Measurements from ENCODE around the gene SCD5.

Gene SCD5

GRCh38 chr4:82630079-82630478 lies 168.5 kb downstream of the SCD5 start:
- no peak for DNase-seq (ENCODE audit: low read depth)

DNA sequence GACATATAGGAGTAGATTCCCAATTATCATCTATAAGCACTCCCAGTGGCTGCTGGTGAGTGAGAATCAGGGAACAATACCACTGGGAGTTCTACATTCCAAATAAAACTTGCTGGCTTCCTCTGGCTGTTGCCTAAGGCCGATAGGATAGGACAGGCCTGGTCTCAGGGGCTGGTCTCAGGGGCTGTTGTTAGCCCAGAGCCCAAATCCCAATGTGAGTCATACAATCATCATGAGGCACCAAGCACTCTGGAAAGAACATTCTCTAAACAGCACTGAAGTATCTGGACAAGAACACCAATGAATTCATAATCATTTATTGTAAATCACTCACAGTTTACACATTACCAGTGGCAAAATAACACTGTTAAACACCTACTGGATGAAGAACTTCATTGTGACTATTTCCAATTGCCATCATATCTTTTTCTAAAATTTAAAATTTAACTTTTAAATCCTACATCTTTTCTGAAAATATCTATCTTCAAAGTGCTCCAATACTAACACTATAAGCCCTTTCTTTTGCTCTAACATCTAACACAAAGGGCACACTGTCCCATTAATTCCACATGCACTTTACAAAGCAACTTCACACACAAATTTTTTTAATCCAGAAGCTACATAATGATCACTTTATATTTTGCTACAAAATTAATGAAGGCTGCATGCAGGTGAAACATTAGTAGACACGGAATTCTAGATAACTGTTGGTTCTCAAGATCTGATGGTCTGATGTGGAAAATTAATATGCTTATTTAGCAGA lies 169.2 kb downstream of the SCD5 start:
- no peak for DNase-seq (ENCODE audit: low read depth)

GRCh38 chr4:82626251-82626868 lies 172.2 kb downstream of the SCD5 start:
- DNase-seq (ENCODE audit: low read depth) = no peak

GRCh38 chr4:82624819-82625218 lies 173.8 kb downstream of the SCD5 start:
- no peak for DNase-seq (ENCODE audit: low read depth)

- DNase-seq (ENCODE audit: low read depth) = no peak
These were observed 175.4 kb downstream of the SCD5 start for GRCh38 chr4:82623121-82623683.

GRCh38 chr4:82621251-82621650 lies 177.3 kb downstream of the SCD5 start:
- no peak for DNase-seq (ENCODE audit: low read depth)

- no peak for DNase-seq (ENCODE audit: low read depth)
These were observed 178.4 kb downstream of the SCD5 start for GRCh38 chr4:82620126-82620735.

GRCh38 chr4:82618103-82618720 lies 180.4 kb downstream of the SCD5 start:
- DNase-seq (ENCODE audit: low read depth) = no peak

- no peak for DNase-seq (ENCODE audit: low read depth)
These were observed 183.7 kb downstream of the SCD5 start for GRCh38 chr4:82614838-82615449.

DNA sequence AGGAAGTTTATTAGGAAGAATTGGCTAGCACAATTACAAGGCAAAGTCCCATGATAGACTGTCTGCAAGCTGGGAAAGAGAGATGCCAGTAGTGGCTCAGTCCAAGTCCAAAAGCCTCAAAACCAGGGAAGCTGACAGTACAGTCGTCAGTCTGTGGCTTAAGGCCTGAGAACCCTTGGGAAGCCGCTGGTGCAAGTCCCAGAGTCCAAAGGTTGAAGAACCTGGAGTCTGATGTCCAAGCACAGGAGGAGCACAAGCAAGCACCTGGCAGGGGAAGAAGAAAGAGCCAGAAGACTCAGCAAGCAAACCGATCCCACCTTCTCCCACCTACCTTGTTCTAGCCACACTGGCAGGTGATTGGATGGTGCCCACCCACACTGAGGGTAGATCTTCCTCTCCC lies 185.5 kb downstream of the SCD5 start:
- no peak for DNase-seq (ENCODE audit: low read depth)

DNA sequence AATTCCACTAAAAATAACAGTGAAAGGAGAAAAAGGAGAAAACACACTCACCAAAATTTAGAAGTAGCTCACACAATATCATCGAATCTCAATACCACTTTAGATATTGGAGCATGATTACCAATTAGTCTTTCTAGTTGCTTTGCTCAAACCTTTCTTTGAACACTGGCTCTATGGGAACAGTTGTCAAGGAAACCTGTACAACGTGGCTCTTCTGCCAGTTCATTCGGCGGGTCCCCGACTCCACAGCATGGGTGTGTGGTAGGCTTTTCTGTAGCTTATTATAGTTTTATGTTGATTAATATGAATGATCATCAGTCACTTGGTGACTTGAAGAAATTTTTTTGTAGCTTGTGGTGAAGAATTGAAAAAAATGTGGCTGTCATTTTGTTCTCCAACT lies 186.6 kb downstream of the SCD5 start:
- no peak for DNase-seq (ENCODE audit: low read depth)

DNA sequence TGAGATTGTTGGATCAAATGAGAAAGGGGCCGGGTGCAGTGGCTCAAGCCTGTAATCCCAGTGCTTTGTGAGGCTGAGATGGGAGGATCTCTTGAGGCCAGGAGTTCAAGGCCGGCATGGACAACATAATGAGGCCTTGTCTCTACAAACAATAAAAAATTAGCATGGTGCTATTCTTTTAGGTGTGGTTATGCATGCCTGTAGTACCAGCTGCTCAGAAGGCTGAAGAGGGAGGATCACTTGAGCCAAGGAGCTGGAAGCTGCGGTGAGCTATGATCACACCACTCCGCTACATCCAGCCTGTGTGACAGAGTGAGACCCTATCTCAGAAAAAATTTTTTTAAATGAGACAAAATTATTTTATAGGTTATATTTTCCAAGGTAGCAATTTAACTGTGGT lies 187.1 kb downstream of the SCD5 start:
- DNase-seq (ENCODE audit: low read depth) = no peak

DNA sequence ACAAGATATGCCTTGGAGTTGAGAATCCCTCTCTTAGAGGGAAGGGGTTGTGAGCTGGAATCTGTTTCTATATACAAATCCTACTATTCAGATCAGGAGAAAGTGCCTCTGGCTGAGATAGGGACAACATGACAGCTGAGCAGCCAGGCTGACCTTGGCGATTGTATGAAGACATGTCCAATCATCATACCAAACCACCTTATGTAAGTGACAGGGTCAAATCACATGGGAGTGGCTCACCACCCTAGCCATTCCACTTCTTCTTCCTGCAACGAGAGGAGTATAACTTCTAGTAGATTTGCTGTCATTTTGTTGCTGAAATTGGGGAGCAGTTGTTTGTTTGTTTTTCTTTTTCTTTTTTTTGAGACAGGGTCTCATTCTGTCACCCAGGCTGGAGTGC lies 188.6 kb downstream of the SCD5 start:
- no peak for DNase-seq (ENCODE audit: low read depth)

- DNase-seq (ENCODE audit: low read depth) = no peak
These were observed 192.0 kb downstream of the SCD5 start for GRCh38 chr4:82606622-82607021.

DNA sequence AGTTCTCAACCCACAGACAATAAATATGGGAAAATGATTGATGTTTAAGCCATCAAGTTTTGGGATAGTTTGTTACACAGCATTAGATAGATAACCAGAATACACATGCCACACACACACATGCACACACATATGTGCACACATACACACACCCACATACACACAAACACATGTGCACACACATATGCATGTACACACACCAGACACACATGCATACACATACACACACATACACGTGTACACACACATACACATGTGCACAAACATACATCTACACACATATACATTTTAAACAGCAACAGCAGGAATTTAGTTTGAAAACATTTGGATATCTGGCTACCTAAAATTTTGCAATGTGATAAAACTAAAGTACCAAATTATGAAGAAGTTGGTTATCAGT lies 194.1 kb downstream of the SCD5 start:
- no peak for DNase-seq (ENCODE audit: low read depth)

DNA sequence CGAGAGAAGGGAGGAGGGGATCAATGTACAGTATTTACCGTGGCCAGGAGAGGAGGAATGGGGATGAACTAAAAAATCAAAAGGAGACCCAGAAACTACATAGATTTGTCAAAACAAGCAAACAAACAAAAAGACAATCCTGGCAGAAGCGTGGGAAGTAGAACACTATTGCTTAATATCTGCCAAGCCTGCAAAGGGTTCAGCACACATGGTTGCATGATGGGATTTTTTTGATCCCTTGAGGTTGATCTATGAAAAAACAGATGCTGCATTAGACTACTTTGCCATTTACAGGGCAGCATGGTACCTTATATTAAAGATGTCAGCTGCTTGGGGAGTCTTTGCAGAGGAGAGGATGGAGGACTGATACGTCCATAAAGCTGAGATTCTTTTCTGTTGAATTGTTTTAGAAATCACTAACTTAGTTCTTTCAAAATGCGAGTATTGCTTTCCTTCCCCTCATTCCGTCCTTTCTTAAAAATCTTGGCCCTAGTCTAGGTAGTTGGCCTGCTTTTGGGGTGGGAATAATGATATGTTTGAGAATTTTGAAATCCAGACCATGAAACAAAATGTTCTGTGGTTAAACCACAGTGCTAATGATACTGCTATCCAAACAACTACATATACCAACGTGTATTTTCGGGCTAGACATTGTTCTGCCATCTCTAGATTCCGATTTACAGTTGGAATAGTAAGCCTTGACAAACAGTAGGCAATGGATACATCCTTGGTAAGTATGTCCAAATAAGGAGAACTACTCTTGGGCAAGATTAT lies 197.2 kb downstream of the SCD5 start:
- no peak for DNase-seq (ENCODE audit: low read depth)

DNA sequence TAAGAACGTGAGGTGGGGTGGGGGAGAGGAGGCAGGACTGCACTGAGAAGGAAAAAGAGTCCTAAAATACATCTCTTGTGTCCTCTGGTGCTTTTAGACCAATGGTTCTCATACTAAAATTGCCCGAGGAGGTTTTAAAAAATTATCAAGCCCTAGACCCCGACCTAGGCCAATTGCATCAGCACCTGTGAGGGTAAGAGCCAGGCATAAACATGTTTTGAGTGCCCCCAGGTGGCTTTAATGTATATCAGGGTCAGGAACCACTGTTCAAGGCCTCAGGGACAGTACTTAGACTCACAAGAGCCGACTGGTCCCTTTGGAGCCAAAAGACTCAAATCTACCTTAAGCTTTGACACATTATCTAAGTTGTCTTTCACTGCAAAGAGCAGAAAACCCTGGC lies 199.3 kb downstream of the SCD5 start:
- DNase-seq (ENCODE audit: low read depth) = no peak

DNA sequence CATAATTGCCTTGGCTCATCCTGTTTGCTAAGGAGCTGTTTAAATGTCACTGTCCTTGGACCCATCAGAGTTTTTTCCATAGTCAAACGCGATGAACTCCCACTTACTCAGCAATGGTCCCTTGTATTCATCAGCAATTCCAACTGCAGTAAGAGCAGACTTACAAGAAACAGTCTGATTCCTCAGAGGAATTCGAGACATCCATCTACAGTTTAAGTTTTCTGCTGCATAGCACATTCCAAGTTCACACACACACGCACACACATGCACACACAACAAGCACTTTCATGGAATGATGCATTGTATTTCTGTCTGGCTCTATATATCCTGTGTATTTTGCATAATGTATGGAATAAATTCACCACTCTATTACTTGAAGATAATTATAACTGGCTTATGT lies 204.1 kb downstream of the SCD5 start:
- DNase-seq (ENCODE audit: low read depth) = no peak

GRCh38 chr4:82593411-82593810 lies 205.2 kb downstream of the SCD5 start:
- DNase-seq (ENCODE audit: low read depth) = no peak

DNA sequence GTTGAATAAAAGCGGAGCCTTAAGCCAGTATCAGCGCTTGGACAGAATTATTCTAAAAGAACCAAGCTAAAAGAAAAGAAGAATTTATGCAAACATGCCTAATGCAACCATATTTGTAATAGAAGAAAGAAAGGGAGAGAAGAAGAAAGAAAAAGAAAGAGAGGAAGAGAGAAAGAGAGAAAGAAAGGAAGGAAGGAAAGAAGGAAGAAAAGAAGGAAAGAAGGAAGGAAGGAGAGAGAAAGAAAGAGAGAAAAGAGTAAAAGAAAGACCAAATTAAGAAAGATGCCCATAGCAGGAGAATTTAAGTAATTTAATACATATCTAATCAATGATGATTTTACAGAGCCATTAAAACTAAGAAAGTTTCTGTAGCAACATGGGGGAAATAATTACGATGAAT lies 206.0 kb downstream of the SCD5 start:
- no peak for DNase-seq (ENCODE audit: low read depth)

- no peak for DNase-seq (ENCODE audit: low read depth)
These were observed 207.0 kb downstream of the SCD5 start for GRCh38 chr4:82591592-82591991.

GRCh38 chr4:82589756-82590155 lies 208.8 kb downstream of the SCD5 start:
- DNase-seq (ENCODE audit: low read depth) = no peak

Data from activated gamma-delta T cell treated with anti-CD3 and anti-CD28 coated beads, Interleukin-2, amount 50 U/mL, for 16 hours (primary cell).